Stromal cell of bone marrow (primary cell): ENCODE data around the gene DNPH1.

ENCODE experiments used
- DNase-seq: peaks from one replicate; pipeline ENCODE4 v3.0.0-alpha.2; 2012; ENCODE audit warnings: low read depth

DNPH1 gene

GRCh38 chr6:43243664-43244321 is 14.5 kb upstream of the DNPH1 start:
- DNase-seq = no peak

DNA sequence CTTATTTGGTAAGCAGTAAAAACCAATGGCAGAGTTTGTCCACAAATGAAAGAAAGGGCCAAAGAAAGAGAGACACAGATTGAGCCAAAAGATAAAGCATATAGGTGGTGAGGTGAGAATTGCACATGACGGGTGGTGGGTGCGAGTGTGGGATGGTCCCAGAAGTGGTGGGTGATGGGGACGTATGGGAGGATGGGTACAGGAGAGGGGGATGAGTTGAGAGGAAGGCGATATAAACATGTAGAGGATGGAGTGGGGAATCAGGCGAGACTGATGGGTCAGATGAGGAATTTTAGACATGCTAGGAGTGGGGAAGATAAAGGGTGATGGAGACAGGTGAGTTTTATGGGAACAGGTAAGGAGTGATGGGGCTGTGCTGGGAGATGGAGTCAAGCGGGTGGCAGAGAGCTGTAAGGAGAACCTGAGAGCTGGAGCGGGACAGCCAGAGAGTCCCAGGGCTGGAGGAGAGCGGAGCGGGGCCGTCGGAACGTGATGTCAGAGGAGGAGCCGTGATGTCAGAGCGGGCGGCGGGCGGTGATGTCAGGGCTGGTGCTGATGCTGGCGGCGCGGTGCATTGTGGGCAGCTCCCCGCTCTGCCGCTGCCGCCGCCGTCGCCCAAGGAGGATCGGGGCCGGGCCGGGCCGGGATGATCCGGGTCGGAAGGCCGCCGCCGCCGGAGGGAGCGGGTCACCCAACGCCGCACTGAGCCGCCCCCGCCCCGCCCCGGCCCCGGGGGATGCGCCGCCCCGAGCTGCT is 13.8 kb upstream of the DNPH1 start, which contains the start of gene TTBK1:
Gene TTBK1 (plus strand): TSS at position 574 of the 756 bp plus-strand sequence. CDS start 3,180 bp downstream, outside the sequence.
- no peak for DNase-seq

- no peak for DNase-seq
These were observed 12.2 kb upstream of the DNPH1 start for GRCh38 chr6:43241446-43241845.

DNA sequence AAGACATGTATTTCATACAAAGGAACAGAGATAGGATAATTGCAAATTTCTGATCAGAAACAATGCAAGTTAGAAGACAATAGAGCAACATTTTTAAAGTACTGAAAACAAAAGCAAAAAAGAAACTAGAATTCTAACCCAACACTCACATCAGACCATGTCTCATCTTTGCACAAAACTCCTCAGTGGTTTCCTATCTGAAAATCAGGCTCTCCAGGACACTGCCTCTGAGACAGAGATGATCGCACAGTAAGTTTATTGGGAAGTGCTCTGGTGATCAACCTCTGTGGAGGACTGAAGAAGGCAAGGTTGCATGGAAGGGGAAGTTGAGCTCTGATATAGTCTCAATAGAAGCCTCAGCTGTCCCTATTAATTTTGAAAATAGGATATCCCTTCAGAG is 11.7 kb upstream of the DNPH1 start:
- DNase-seq = no peak

GRCh38 chr6:43239054-43239453 is 9.8 kb upstream of the DNPH1 start:
- no peak for DNase-seq

- no peak for DNase-seq
These were observed 6.6 kb upstream of the DNPH1 start for GRCh38 chr6:43235841-43236240.

DNA sequence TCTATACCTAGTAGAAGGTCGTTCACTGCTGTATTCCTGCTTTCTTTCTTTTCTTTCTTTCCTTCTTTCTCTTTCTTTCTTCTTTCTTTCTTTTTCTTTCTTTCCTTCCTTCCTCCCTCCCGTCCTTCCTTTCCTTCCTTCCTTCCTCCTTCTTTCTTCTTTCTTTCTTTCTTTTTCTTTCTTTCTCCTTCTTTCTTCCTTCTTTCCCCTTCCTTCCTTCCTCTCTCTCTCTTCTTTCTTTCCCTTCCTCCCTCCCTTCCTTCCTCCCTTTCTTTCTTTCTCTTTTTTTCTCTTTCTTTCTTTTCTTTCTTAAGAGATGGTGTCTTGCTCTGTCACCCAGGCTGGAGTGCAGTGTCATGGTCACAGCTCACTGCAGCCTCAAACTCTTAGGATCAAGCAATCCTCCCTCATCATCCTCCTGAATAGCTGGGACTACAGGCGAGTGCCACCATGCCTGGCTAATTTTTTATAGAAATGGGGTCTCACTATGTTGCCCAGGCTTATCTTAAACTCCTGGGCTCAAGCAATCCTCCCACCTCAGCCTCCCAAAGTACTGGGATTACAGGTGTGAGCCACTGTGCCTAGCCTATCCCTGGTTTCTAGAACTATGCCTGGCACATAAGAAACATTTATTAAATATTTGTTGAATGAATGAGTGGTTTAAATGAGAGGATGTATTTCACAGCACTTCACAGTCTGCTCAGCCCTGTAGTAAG is 2.6 kb upstream of the DNPH1 start:
- no peak for DNase-seq

DNA sequence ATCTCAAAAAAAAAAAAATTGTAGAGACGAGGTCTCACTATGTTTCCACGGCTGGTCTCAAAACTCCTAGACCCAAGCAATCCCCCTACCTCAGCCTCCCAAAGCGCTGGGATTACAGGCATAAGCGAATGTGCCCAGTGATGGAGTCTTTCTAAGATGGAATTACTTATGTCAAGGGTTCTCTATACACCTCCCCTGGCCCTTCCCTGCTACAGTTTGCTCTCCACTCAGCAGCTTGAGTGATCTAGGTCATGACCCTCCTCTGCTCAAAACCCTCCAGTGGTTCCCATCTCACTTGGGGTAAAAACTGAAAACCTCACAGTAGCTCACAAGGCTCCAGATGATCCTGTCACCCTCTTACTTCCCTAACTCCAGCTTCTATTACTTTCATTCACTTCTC is 1.8 kb upstream of the DNPH1 start:
- no peak for DNase-seq

- no peak for DNase-seq
These were observed 731 bp upstream of the DNPH1 start for GRCh38 chr6:43229803-43230620.

DNA sequence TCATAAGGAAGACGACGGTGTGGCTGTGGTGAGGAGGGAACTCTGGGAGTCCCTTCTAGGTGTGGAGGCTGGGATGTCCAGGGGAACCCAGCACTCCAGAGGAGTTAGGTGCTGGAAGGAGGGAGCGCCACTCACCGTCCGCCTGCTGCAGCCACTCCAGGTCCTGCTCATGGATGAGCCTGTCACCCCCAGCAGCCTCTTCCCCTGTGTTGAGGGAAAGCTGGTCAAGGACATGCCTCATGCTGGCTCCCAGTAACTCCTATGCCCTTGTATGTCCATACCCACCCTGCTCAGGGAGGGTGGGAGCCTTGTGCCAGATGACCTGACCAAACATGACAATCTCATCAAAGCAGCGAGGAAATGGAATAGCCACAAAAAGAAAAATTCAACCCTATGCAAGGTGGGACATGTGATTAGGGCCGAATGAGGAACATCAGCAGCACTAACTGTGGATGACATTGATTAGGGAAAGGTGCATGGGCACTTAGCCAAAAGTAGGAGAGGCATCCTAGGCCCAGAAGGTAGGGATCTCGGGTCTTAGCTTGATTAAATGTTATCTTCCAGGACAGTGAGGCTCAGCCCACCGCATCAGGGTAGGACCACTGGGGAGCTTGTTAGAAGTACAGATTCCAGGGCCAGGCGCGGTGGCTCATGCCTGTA is 3.0 kb downstream of the DNPH1 start:
- no peak for DNase-seq

GRCh38 chr6:43223175-43223574 is 6.1 kb downstream of the DNPH1 start:
- DNase-seq = no peak

GRCh38 chr6:43222418-43223059 is 6.7 kb downstream of the DNPH1 start:
- no peak for DNase-seq

DNA sequence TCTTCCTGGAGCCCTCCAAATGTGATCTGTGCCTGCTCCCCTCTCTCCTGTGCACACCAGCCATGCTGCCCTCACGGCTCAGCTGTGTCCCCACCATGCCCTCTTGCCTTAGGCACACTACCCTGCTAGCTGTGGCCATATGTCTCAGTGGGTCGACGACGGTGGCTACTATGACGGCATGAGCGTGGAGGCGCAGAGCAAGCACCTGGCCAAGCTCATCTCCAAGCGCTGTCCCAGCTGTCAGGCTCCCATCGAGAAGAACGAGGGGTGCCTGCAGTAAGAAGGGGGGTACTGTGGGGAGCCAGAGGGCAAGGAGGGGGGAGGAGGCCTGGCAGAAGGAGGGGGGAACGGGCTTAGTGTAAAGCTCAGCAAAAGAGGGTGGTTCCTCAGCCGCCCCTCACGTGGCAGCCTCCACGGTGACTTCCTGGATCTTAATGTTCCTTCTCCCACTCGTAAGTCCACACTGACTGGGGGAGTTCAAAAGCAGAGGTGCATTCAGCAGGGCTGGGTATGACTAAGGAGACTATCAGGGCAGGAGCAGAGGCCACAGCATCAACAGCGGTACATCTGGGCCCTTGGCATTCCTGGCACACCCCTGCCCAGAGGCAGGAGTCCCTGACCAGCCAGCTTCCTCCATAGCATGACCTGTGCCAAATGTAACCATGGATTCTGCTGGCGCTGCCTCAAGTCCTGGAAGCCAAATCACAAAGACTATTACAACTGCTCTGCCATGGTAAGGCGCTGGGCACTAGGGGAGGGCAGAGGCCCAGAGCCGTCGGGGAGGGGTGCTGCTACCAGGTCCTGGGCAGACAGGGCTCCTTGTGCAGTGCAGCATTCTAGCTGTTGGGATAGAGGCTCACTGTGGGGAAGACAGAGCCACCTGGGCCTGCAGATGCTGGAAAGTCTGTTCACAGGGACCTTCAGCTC is 8.0 kb downstream of the DNPH1 start:
- DNase-seq = no peak

DNA sequence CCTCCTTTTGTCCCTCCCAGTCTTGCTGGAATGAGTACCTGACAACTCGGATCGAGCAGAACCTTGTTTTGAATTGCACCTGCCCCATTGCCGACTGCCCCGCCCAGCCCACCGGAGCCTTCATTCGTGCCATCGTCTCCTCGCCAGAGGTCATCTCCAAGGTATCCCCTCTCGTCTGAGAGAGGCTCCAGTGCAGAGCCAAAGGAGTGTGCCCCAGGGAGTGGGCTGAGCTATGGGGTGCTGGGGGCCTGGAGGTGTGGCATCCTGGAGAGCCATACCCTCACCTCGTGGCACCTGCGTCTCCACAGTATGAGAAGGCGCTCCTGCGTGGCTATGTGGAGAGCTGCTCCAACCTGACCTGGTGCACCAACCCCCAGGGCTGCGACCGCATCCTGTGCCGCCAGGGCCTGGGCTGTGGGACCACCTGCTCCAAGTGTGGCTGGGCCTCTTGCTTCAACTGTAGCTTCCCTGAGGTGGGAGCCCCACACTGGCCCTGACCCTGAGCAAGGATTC is 8.8 kb downstream of the DNPH1 start:
- no peak for DNase-seq

DNA sequence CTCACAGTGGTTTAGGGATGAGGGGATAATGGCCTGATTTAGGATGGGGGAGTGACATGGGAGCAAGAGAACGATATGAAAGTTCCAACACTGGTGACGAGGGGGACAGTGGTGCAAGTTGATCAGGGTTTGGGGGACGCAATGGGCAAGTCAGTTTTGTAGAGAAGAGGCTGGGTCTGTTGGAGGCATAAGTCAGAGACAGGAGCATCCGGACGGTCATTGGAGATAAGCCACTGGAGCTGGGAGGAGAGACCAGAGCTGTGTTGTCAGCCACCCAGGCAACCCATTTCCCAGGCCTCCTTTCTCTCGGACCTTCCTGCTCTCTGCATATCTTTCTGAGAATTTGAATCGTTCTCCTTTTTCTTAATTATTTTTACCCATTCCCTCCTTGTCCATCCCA is 9.5 kb downstream of the DNPH1 start:
- DNase-seq = no peak

DNA sequence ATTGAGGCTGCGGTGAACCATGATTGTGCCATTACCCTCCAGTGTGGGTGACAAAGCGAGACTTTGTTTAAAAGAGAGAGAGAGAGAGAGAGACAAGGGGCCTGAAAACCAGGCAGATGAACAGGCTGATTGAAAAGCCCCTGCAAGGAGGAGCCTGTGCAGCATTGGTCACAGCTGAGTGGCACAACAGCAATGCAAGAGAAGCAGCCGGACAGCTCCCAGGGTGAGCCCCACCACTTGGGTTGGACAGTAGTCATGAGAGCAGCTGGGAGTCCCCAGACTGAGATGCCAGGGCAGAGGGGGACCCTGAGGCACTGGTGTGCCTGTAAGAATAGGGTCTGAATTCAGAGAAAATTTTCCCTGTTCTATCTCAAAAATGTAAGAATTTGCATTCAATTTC is 10.2 kb downstream of the DNPH1 start:
- DNase-seq = no peak

DNA sequence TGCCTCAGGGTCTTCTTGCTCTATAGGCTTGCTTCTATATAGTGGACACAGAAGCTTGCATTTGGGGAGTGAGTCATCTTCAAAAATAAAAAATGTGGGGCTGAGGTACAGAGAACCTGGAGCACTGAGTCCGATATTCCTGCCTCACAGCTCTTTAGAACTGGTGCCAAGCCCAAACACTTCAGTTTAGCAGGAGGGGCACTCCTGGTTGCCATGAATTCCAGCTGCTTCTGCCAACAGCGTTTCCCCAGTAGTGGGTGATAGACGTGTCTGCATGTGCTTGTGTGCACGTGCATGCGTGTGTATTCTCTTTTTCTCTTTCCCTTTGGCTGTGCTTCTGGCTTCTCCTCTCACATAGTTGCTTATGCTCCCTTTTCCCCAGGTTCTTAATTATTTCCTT is 11.9 kb downstream of the DNPH1 start:
- no peak for DNase-seq

GRCh38 chr6:43216200-43216599 is 13.1 kb downstream of the DNPH1 start:
- DNase-seq = no peak

- no peak for DNase-seq
These were observed 14.2 kb downstream of the DNPH1 start for GRCh38 chr6:43215066-43215465.

DNA sequence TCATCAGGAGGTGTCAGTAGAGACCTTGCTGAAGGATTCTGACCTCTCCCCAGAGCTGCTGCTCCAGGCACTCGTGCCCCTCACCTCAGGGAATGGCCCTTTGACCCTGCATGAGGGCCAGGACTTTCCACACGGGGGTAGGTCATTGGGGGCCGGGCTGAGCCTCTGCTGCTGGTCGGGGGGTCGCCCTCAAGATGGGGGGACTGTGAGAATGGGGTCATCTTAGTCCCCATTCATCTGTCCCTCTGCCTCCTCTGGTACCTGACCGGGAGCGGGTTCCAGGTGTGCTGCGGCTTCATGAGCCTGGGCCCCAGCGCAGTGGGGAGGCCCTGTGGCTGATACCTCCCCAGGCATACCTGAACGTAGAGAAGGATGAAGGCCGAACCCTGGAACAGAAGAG is 15.8 kb downstream of the DNPH1 start:
- no peak for DNase-seq
